K562 (cell line): ENCODE results near the gene MCM7. TPM values are rescaled to one million over a fixed set of nuclear protein-coding genes. Genes with fewer than 3 reads are reported as not detected.

Experiments
- ARHGAP35 ChIP-seq: fragments of 450-650 bp; IDR thresholded peaks from 2 replicates; pipeline ENCODE4 v1.6.1; 2018; ENCODE audit not compliant: partially characterized antibody
- NFRKB ChIP-seq: fragments of 450-650 bp; IDR thresholded peaks from 2 replicates; pipeline ENCODE4 v1.6.1; 2016; ENCODE audit warnings: low read depth
- NUFIP1 ChIP-seq: fragments of 450-650 bp; IDR thresholded peaks from 2 replicates; pipeline ENCODE4 v1.6.1; 2018; ENCODE audit not compliant: partially characterized antibody
- ZNF445 ChIP-seq: fragments of 250-450 bp; sonication (Bioruptor Pico); IDR thresholded peaks from 2 replicates; pipeline ENCODE4 v1.4.0; 2020; ENCODE audit warnings: low read depth, mild to moderate bottlenecking, moderate library complexity
- polyA plus RNA-seq, 8 experiments: library from polyadenylated mRNA; depleted of rRNA in 4 of 8; stranded (reverse) in 5 of 8; unstranded in 3 of 8; fragments of >200 nt; fragmentation: Nextera tagmentation in 2 of 8; fragmentation: Illumina TruSeq in 1 of 8; extraction: Ambion mirVana in 2 of 8; extraction: Trizol in 1 of 8; gene quantifications; 2 replicates each; pipeline versions ENCODE4 v1.2.1 to v1.2.3, GENCODE V29; 2011 to 2014; ENCODE audit warnings: inconsistent platforms in 1 of 8, missing spikeins in 1 of 8
- total RNA-seq, 7 experiments: library from RNA; depleted of rRNA in 6 of 7; stranded (reverse); fragments of >200 nt in 6 of 7; fragmentation: Illumina TruSeq in 2 of 7; extraction: Trizol in 2 of 7; gene quantifications; 2 replicates each; pipeline versions ENCODE4 v1.2.1 to v1.2.3, GENCODE V29; 2011 to 2021; ENCODE audit warnings: low replicate concordance in 1 of 7
- TF ChIP-seq, protein P1 (sequence below), 2 experiments: fragments of 450-650 bp; formaldehyde crosslinking in 1 of 2; IDR thresholded peaks; 2 replicates each; pipeline versions ENCODE4 v1.4.0 to v1.6.1; 2014 to 2020; ENCODE audit warnings: mild to moderate bottlenecking in 2 of 2, borderline replicate concordance in 1 of 2, low read depth in 1 of 2
- TF ChIP-seq, protein P2 (sequence below): fragments of 200-800 bp; sonication (Bioruptor generic); IDR thresholded peaks from 2 replicates; pipeline ENCODE4 v1.6.1; 2016; ENCODE audit warnings: missing genetic modification characterization, missing compliant biosample characterization
- TF ChIP-seq, protein P3 (sequence below): sonication (generic); formaldehyde crosslinking; IDR thresholded peaks from 2 replicates; pipeline ENCODE4 v1.8.1; 2023; ENCODE audit warnings: mild to moderate bottlenecking, missing genetic modification reagents

The MCM7 gene
- total and polyA plus RNA-seq, 9 of the 15 experiments (the other 6 are each of a cell fraction or from before 2014, with no cell fraction given): 329 to 856 (median 437) TPM

DNA sequence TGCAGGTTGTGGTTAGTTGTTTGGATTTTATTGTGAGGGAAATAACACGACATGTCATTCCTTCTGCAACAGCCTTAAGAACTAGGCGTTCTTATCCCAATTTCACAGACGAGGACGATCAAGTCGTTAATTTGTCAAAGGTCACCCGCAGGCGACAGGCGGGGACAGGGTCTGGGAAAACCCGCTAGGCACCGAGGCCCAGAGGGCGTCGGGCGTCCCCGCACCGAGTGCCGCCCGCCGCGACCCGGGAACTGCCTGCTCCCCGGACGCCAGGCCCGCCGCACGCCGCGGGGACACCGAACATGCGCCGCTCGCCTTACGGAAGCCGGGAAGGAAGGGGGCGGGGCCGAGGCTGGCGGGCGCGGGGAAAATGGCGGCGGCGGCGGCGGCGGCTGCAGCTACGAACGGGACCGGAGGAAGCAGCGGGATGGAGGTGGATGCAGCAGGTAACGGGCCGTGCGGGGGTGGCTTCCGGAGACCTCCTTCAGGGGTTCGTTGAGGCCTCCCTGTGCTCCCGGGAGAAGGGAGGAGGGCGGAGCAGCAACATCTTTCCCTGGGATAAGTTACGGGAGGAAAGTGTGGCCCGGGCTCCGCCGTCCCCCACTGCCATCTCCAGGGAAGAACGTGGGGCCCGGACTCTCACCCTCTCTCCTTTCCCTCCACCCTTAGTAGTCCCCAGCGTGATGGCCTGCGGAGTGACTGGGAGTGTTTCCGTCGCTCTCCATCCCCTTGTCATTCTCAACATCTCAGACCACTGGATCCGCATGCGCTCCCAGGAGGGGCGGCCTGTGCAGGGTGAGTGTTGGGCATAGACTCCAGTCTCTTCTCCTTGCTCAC is 12.4 kb downstream of the MCM7 start, which contains the start of gene COPS6 (continued):
- TF ChIP-seq, protein P1, sequence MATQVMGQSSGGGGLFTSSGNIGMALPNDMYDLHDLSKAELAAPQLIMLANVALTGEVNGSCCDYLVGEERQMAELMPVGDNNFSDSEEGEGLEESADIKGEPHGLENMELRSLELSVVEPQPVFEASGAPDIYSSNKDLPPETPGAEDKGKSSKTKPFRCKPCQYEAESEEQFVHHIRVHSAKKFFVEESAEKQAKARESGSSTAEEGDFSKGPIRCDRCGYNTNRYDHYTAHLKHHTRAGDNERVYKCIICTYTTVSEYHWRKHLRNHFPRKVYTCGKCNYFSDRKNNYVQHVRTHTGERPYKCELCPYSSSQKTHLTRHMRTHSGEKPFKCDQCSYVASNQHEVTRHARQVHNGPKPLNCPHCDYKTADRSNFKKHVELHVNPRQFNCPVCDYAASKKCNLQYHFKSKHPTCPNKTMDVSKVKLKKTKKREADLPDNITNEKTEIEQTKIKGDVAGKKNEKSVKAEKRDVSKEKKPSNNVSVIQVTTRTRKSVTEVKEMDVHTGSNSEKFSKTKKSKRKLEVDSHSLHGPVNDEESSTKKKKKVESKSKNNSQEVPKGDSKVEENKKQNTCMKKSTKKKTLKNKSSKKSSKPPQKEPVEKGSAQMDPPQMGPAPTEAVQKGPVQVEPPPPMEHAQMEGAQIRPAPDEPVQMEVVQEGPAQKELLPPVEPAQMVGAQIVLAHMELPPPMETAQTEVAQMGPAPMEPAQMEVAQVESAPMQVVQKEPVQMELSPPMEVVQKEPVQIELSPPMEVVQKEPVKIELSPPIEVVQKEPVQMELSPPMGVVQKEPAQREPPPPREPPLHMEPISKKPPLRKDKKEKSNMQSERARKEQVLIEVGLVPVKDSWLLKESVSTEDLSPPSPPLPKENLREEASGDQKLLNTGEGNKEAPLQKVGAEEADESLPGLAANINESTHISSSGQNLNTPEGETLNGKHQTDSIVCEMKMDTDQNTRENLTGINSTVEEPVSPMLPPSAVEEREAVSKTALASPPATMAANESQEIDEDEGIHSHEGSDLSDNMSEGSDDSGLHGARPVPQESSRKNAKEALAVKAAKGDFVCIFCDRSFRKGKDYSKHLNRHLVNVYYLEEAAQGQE (IDR thresholded peaks at IDR 0.05; ENCODE audit: borderline replicate concordance): peak; percentile 5; the same call in 1 of the 2 replicates
- TF ChIP-seq, protein P1 (CRISPR knock-in tag; IDR thresholded peaks at IDR 0.05; ENCODE audit: low read depth): peak; percentile 23; the same call in 1 of the 2 replicates
- TF ChIP-seq, protein P2, sequence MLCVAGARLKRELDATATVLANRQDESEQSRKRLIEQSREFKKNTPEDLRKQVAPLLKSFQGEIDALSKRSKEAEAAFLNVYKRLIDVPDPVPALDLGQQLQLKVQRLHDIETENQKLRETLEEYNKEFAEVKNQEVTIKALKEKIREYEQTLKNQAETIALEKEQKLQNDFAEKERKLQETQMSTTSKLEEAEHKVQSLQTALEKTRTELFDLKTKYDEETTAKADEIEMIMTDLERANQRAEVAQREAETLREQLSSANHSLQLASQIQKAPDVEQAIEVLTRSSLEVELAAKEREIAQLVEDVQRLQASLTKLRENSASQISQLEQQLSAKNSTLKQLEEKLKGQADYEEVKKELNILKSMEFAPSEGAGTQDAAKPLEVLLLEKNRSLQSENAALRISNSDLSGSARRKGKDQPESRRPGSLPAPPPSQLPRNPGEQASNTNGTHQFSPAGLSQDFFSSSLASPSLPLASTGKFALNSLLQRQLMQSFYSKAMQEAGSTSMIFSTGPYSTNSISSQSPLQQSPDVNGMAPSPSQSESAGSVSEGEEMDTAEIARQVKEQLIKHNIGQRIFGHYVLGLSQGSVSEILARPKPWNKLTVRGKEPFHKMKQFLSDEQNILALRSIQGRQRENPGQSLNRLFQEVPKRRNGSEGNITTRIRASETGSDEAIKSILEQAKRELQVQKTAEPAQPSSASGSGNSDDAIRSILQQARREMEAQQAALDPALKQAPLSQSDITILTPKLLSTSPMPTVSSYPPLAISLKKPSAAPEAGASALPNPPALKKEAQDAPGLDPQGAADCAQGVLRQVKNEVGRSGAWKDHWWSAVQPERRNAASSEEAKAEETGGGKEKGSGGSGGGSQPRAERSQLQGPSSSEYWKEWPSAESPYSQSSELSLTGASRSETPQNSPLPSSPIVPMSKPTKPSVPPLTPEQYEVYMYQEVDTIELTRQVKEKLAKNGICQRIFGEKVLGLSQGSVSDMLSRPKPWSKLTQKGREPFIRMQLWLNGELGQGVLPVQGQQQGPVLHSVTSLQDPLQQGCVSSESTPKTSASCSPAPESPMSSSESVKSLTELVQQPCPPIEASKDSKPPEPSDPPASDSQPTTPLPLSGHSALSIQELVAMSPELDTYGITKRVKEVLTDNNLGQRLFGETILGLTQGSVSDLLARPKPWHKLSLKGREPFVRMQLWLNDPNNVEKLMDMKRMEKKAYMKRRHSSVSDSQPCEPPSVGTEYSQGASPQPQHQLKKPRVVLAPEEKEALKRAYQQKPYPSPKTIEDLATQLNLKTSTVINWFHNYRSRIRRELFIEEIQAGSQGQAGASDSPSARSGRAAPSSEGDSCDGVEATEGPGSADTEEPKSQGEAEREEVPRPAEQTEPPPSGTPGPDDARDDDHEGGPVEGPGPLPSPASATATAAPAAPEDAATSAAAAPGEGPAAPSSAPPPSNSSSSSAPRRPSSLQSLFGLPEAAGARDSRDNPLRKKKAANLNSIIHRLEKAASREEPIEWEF (CRISPR knock-in tag): 0 out of 2 replicates have a peak, but pooled peaks have one; percentile 33
- TF ChIP-seq ARHGAP35: no peak
- TF ChIP-seq NUFIP1: peak; percentile 93
- TF ChIP-seq, protein P3, sequence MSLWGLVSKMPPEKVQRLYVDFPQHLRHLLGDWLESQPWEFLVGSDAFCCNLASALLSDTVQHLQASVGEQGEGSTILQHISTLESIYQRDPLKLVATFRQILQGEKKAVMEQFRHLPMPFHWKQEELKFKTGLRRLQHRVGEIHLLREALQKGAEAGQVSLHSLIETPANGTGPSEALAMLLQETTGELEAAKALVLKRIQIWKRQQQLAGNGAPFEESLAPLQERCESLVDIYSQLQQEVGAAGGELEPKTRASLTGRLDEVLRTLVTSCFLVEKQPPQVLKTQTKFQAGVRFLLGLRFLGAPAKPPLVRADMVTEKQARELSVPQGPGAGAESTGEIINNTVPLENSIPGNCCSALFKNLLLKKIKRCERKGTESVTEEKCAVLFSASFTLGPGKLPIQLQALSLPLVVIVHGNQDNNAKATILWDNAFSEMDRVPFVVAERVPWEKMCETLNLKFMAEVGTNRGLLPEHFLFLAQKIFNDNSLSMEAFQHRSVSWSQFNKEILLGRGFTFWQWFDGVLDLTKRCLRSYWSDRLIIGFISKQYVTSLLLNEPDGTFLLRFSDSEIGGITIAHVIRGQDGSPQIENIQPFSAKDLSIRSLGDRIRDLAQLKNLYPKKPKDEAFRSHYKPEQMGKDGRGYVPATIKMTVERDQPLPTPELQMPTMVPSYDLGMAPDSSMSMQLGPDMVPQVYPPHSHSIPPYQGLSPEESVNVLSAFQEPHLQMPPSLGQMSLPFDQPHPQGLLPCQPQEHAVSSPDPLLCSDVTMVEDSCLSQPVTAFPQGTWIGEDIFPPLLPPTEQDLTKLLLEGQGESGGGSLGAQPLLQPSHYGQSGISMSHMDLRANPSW (CRISPR knock-in tag): peak; percentile 54; the same call in 1 of the 2 replicates
- TF ChIP-seq NFRKB: peak; percentile 94
- TF ChIP-seq ZNF445 (CRISPR knock-in tag): peak; percentile 45
